ENCODE measurements around the gene TOR4A. TPM values are rescaled to one million over a fixed set of nuclear protein-coding genes. Genes with fewer than 3 reads are reported as not detected.

TOR4A gene
- polyA plus RNA-seq, 2 of the 4 experiments (the other 2 are of a cell fraction): 9.8 to 18.6 TPM

DNA sequence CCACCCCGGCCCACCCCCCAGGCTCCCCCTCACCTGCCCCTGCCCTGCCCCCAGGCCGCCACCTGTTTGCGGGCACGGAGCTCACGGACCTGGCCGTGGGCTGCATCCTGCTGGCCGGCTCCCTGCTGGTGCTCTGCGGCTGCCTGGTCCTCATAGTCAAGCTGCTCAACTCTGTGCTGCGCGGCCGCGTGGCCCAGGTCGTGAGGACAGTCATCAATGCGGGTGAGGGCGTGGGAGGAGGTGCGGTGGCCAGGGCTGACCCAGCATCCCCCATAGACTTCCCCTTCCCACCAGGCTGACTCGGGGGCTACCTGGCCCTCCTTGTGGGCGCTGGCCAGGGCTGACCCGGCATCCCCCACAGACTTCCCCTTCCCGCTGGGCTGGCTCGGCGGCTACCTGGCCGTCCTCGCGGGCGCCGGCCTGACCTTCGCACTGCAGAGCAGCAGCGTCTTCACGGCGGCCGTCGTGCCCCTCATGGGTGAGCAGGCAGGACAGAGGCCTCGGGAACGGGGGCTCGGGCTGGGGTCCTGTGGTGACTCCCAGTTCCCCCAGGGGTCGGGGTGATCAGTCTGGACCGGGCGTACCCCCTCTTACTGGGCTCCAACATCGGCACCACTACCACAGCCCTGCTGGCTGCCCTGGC lies 43.4 kb upstream of the TOR4A start:
- no peak overlapping the region for H3K4me3 ChIP-seq
- no peak overlapping the region for H3K4me2 ChIP-seq
- no peak for FAIRE-seq
- no peak for DNase-seq (ENCODE audit: low read depth in 1 of 2, low spot score in 1 of 2)
- ATAC-seq: no peak
- peak overlapping the region in 1 of 2 experiments; percentile 44; a peak in 1 of 6 replicates for H3K27ac ChIP-seq
- no peaks in the 10 kb centered on the region for H3K9me3 ChIP-seq
- POLR2A ChIA-PET: no interaction called here
- no peak for TF ChIP-seq TFCP2L1 (CRISPR knock-in tag; IDR thresholded peaks at IDR 0.05)
- no peak for TF ChIP-seq NR3C1 (IDR thresholded peaks at IDR 0.05)
- TF ChIP-seq, protein P1, sequence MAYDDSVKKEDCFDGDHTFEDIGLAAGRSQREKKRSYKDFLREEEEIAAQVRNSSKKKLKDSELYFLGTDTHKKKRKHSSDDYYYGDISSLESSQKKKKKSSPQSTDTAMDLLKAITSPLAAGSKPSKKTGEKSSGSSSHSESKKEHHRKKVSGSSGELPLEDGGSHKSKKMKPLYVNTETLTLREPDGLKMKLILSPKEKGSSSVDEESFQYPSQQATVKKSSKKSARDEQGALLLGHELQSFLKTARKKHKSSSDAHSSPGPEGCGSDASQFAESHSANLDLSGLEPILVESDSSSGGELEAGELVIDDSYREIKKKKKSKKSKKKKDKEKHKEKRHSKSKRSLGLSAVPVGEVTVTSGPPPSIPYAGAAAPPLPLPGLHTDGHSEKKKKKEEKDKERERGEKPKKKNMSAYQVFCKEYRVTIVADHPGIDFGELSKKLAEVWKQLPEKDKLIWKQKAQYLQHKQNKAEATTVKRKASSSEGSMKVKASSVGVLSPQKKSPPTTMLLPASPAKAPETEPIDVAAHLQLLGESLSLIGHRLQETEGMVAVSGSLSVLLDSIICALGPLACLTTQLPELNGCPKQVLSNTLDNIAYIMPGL (CRISPR knock-in tag; IDR thresholded peaks at IDR 0.05; ENCODE audit: borderline replicate concordance): no peak
- TF ChIP-seq, protein P2, sequence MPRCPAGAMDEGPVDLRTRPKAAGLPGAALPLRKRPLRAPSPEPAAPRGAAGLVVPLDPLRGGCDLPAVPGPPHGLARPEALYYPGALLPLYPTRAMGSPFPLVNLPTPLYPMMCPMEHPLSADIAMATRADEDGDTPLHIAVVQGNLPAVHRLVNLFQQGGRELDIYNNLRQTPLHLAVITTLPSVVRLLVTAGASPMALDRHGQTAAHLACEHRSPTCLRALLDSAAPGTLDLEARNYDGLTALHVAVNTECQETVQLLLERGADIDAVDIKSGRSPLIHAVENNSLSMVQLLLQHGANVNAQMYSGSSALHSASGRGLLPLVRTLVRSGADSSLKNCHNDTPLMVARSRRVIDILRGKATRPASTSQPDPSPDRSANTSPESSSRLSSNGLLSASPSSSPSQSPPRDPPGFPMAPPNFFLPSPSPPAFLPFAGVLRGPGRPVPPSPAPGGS (IDR thresholded peaks at IDR 0.05): no peak
- TF ChIP-seq RNF2 (IDR thresholded peaks at IDR 0.05; ENCODE audit: borderline replicate concordance, low read depth): no peak
- no peak for TF ChIP-seq ZFP36 (IDR thresholded peaks at IDR 0.05; ENCODE audit: borderline replicate concordance, partially characterized antibody)
- CTCF ChIA-PET: interaction anchor here (1.1 to 8.6 kb wide), 8 partner anchors 10 to 205 kb away, joined by 3 to 71 read pairs (median 4); partner anchors contain the start of genes CYSRT1 and SSNA1
- H3K4me1 ChIP-seq: peaks cover 47% of the 10 kb centered on the region
- WGBS (ENCODE audit: missing lambda C conversion rate): 88% methylated on average over 30 of the region's 40 CpGs

DNA sequence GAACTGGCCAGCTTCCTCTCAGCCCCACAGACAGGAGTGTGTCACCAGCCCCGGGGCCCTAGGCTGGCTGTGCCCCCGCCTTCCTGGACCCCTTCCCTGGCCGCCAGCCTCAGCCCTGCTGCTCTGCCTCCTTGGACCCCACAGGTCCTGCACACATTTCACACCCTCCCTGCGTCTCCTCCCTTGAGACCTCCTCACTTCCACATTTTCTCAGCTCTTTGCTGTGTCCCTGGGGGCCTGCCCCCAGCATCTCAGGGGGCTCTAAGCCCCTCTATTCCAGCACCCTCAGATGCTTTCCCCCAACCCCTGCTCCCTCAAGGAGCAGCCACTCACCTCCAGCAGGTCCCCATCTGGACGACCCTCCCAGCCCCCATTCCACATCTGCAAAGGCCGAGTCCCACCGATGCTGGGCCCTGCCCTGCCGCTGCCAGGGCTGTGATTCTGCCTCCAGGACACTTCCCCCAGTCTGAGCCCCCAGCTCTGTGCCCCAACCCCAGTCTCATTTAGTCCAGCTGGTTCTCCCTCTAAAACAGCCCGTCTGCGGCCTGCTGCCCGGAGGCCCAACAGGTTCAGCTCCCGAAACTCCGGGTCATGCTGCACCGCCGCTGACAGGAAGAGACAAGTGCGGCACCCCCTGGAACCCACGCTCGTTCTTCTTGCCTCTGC lies 42.6 kb upstream of the TOR4A start:
- no peak for ATAC-seq
- H3K9me3 ChIP-seq: no peaks in the 10 kb centered on the region
- no peak overlapping the region for H3K4me3 ChIP-seq
- TF ChIP-seq TP53 (CRISPR knock-in tag; IDR thresholded peaks at IDR 0.05) (no peak), HEYL (CRISPR knock-in tag; IDR thresholded peaks at IDR 0.05) (no peak), SREBF2 (IDR thresholded peaks at IDR 0.05) (no peak), ZC3H11A (IDR thresholded peaks at IDR 0.05) (no peak), EHF (CRISPR knock-in tag; IDR thresholded peaks at IDR 0.05) (no peak), GATA3 (IDR thresholded peaks at IDR 0.05; ENCODE audit: borderline replicate concordance) (no peak), POLR2AphosphoS2 (conservative IDR thresholded peaks at IDR 0.05; ENCODE audit: low read length) (no peak), RAD21 (conservative IDR thresholded peaks at IDR 0.05 in 1 of 2, IDR thresholded peaks at IDR 0.05 in 1 of 2) (no peak), CHD4 (IDR thresholded peaks at IDR 0.05; ENCODE audit: borderline replicate concordance) (no peak), BHLHE40 (IDR thresholded peaks at IDR 0.05; ENCODE audit: low read depth, low read length) (no peak), KDM5A (IDR thresholded peaks at IDR 0.05) (no peak), ZSCAN20 (CRISPR knock-in tag; IDR thresholded peaks at IDR 0.05) (no peak), POLR2A (IDR thresholded peaks at IDR 0.05; ENCODE audit: low read length) (no peak), SMC3 (IDR thresholded peaks at IDR 0.05) (no peak)
- TF ChIP-seq, protein P3, sequence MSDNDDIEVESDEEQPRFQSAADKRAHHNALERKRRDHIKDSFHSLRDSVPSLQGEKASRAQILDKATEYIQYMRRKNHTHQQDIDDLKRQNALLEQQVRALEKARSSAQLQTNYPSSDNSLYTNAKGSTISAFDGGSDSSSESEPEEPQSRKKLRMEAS (IDR thresholded peaks at IDR 0.05): no peak
- TF ChIP-seq, protein P2 (IDR thresholded peaks at IDR 0.05): no peak
- FAIRE-seq: no peak
- H3K27ac ChIP-seq: no peak overlapping the region
- POLR2A ChIA-PET: no interaction called here
- no peak for DNase-seq (ENCODE audit: low read depth in 1 of 2, low spot score in 1 of 2)
- WGBS (ENCODE audit: missing lambda C conversion rate): 89% methylated on average over 17 of the region's 18 CpGs
- H3K4me2 ChIP-seq: no peak overlapping the region
- H3K4me1 ChIP-seq: peaks cover 45% of the 10 kb centered on the region
- CTCF ChIA-PET: interaction anchor here (0.6 to 8.6 kb wide), 9 partner anchors 11 to 188 kb away, joined by 3 to 71 read pairs (median 5); partner anchors contain the start of genes CYSRT1 and SSNA1
